SU-DHL-6 (cell line): ENCODE measurements around the gene NCS1.
"Not testable (repeated sequence)": the region's sequence is repeated elsewhere in the genome, so short reads cannot be mapped to it uniquely, and the experiment has no call there.

Experiments used
- H2AFZ ChIP-seq: fragments of 200-600 bp; sonication (generic); 2 replicates; pipeline ENCODE4 v1.6.1; 2014; ENCODE audit warnings: low read depth, mild to moderate bottlenecking, moderate library complexity, mixed read lengths, antibody characterized with exemption, low read length; ENCODE audit not compliant: severe bottlenecking
- H3F3A ChIP-seq: fragments of 200-600 bp; shearing (Covaris generic); 2 replicates; pipeline ENCODE4 v1.6.0; 2016; ENCODE audit warnings: antibody characterized with exemption, mild to moderate bottlenecking; ENCODE audit not compliant: insufficient read depth
- H3K27ac ChIP-seq: fragments of 200-600 bp; sonication (generic); 2 replicates; pipeline ENCODE4 v1.5.1; 2016; ENCODE audit warnings: low read depth, mild to moderate bottlenecking, low read length, moderate library complexity, mixed read lengths
- H3K27me3 ChIP-seq: fragments of 200-600 bp; sonication (generic), shearing (Covaris generic); 2 replicates; pipeline ENCODE4 v1.6.0; 2014; ENCODE audit warnings: mild to moderate bottlenecking, low read length
- H3K36me3 ChIP-seq: fragments of 200-600 bp; sonication (generic); 2 replicates; pipeline ENCODE4 v1.6.1; 2014; ENCODE audit warnings: mild to moderate bottlenecking, low read length, mixed read lengths
- H3K4me2 ChIP-seq: fragments of 300-600, 200-600 bp; shearing (Covaris generic), sonication (generic); 2 replicates; pipeline ENCODE4 v1.6.0; 2014; ENCODE audit warnings: low read length, low read depth, mild to moderate bottlenecking; ENCODE audit not compliant: poor library complexity, severe bottlenecking
- H3K4me3 ChIP-seq: fragments of 200-600 bp; sonication (generic); 2 replicates; pipeline ENCODE4 v1.5.1; 2014; ENCODE audit warnings: antibody characterized with exemption, low read length, mild to moderate bottlenecking, mixed read lengths; ENCODE audit not compliant: insufficient read depth, poor library complexity, severe bottlenecking
- H3K79me2 ChIP-seq: fragments of 200-600 bp; sonication (generic); 2 replicates; pipeline ENCODE4 v1.6.1; 2014; ENCODE audit warnings: mild to moderate bottlenecking, low read length, moderate library complexity; ENCODE audit not compliant: insufficient read depth
- H3K9ac ChIP-seq: fragments of 200-600 bp; sonication (generic); 2 replicates; pipeline ENCODE4 v1.7.0; 2014; ENCODE audit warnings: mild to moderate bottlenecking, low read length
- H3K9me2 ChIP-seq: fragments of 200-600 bp; sonication (generic); replicated peaks from 2 replicates; pipeline ENCODE4 v1.6.1; 2014; ENCODE audit warnings: low read length; ENCODE audit not compliant: insufficient read depth
- H3K9me3 ChIP-seq: fragments of 200-600 bp; sonication (generic); 2 replicates; pipeline ENCODE4 v1.6.1; 2014; ENCODE audit warnings: low read length, mixed read lengths; ENCODE audit not compliant: insufficient read depth
- H4K20me1 ChIP-seq: fragments of 200-600 bp; sonication (generic); 2 replicates; pipeline ENCODE4 v1.6.1; 2014; ENCODE audit warnings: low read depth, mild to moderate bottlenecking, antibody characterized with exemption, low read length, moderate library complexity, mixed read lengths
- CTCF ChIP-seq: fragments of 200-600 bp; sonication (generic); IDR thresholded peaks from one replicate; pipeline ENCODE4 v1.5.1; 2017; ENCODE audit warnings: antibody characterized with exemption, mild to moderate bottlenecking, low read length, moderate library complexity; ENCODE audit not compliant: insufficient read depth, poor library complexity, severe bottlenecking
- EZH2phosphoT487 ChIP-seq: fragments of 200-600 bp; sonication (generic), shearing (Covaris generic); conservative IDR thresholded peaks from 2 replicates; pipeline ENCODE4 v1.6.1; 2018; ENCODE audit warnings: mild to moderate bottlenecking, antibody characterized with exemption, low read length, moderate library complexity, mixed read lengths

NCS1 gene

GRCh38 chr9:130254747-130255630 lies 82.8 kb downstream of the NCS1 start:
- no peaks in the 10 kb centered on the region for H3K27me3 ChIP-seq
- no peak overlapping the region for H3K27ac ChIP-seq
- no peaks in the 10 kb centered on the region for H3K36me3 ChIP-seq
- no peak overlapping the region for H2AFZ ChIP-seq
- no peaks in the 10 kb centered on the region for H4K20me1 ChIP-seq
- no peaks in the 10 kb centered on the region for H3K9me3 ChIP-seq
- H3K9me2 ChIP-seq: no peaks in the 10 kb centered on the region
- no peak overlapping the region for H3K4me3 ChIP-seq
- no peak overlapping the region for H3K9ac ChIP-seq
- no peaks in the 10 kb centered on the region for H3K79me2 ChIP-seq
- no peak overlapping the region for H3K4me2 ChIP-seq
- no peaks in the 10 kb centered on the region for H3F3A ChIP-seq
- no peak for TF ChIP-seq EZH2phosphoT487
- no peak for TF ChIP-seq CTCF

GRCh38 chr9:130255631-130256134 lies 83.5 kb downstream of the NCS1 start:
- no peak overlapping the region for H3K9ac ChIP-seq
- H3F3A ChIP-seq: no peaks in the 10 kb centered on the region
- no peaks in the 10 kb centered on the region for H4K20me1 ChIP-seq
- no peaks in the 10 kb centered on the region for H3K36me3 ChIP-seq
- no peaks in the 10 kb centered on the region for H3K9me3 ChIP-seq
- H3K4me2 ChIP-seq: no peak overlapping the region
- no peaks in the 10 kb centered on the region for H3K79me2 ChIP-seq
- H3K9me2 ChIP-seq: no peaks in the 10 kb centered on the region
- no peak for TF ChIP-seq EZH2phosphoT487
- H2AFZ ChIP-seq: no peak overlapping the region
- H3K4me3 ChIP-seq: no peak overlapping the region
- no peak overlapping the region for H3K27ac ChIP-seq
- H3K27me3 ChIP-seq: no peaks in the 10 kb centered on the region

GRCh38 chr9:130256644-130257043 lies 84.4 kb downstream of the NCS1 start:
- no peak overlapping the region for H2AFZ ChIP-seq

GRCh38 chr9:130258137-130258536 lies 85.9 kb downstream of the NCS1 start:
- not testable (repeated sequence) for H4K20me1 ChIP-seq, H3K27me3 ChIP-seq, H3K79me2 ChIP-seq, H3K9me2 ChIP-seq, H3K9me3 ChIP-seq, H2AFZ ChIP-seq, H3F3A ChIP-seq, H3K36me3 ChIP-seq, H3K9ac ChIP-seq, H3K27ac ChIP-seq, H3K4me2 ChIP-seq, H3K4me3 ChIP-seq

More at GRCh38 chr9:130256644-130257043, 84.4 kb downstream of the NCS1 start:
- no peaks in the 10 kb centered on the region for H3K9me3 ChIP-seq
- H3K4me3 ChIP-seq: no peak overlapping the region
- no peaks in the 10 kb centered on the region for H3K27me3 ChIP-seq
- no peak overlapping the region for H3K4me2 ChIP-seq
- H3F3A ChIP-seq: no peaks in the 10 kb centered on the region
- H3K36me3 ChIP-seq: no peaks in the 10 kb centered on the region
- no peak overlapping the region for H3K27ac ChIP-seq
- TF ChIP-seq EZH2phosphoT487 (no peak), CTCF (no peak)
- no peak overlapping the region for H3K9ac ChIP-seq
- no peaks in the 10 kb centered on the region for H3K9me2 ChIP-seq
- H4K20me1 ChIP-seq: no peaks in the 10 kb centered on the region
- H3K79me2 ChIP-seq: no peaks in the 10 kb centered on the region
